GM18858 (cell line): ENCODE data around the gene C8B.

ENCODE experiments used
- ATAC-seq: cut with Tn5 transposase; IDR thresholded peaks from one replicate; pipeline ENCODE4 v1.9.1; 2021; ENCODE audit not compliant: unreplicated experiment

C8B gene

GRCh38 chr1:56965916-56966697, at the start of gene C8B:
TSS of gene C8B (minus strand) at chr1:56966015. CDS start at chr1:56965948, 67 bp downstream.
- ATAC-seq = no peak

GRCh38 chr1:57015071-57015470, 49.3 kb upstream of the C8B start:
- no peak for ATAC-seq

- ATAC-seq = no peak
Observed at GRCh38 chr1:57013522-57013921, 47.7 kb upstream of the C8B start.

GRCh38 chr1:57012315-57012714, 46.5 kb upstream of the C8B start:
- ATAC-seq = no peak

- no peak for ATAC-seq
Observed at GRCh38 chr1:57010511-57010910, 44.7 kb upstream of the C8B start.

- no peak for ATAC-seq
Observed at GRCh38 chr1:57007948-57008347, 42.1 kb upstream of the C8B start.

- no peak for ATAC-seq
Observed at GRCh38 chr1:57007472-57007871, 41.7 kb upstream of the C8B start.

- ATAC-seq = no peak
Observed at GRCh38 chr1:57003398-57004139, 37.8 kb upstream of the C8B start.

- ATAC-seq = no peak
Observed at GRCh38 chr1:56995414-56996100, 29.7 kb upstream of the C8B start.

GRCh38 chr1:56993475-56993874, 27.7 kb upstream of the C8B start:
- no peak for ATAC-seq

- no peak for ATAC-seq
Observed at GRCh38 chr1:56992318-56993125, 26.7 kb upstream of the C8B start.

GRCh38 chr1:56991576-56991975, 25.8 kb upstream of the C8B start:
- no peak for ATAC-seq

- ATAC-seq = no peak
Observed at GRCh38 chr1:56986397-56986796, 20.6 kb upstream of the C8B start.

GRCh38 chr1:56985857-56986256, 20.0 kb upstream of the C8B start:
- ATAC-seq = no peak

GRCh38 chr1:56983484-56983883, 17.7 kb upstream of the C8B start:
- no peak for ATAC-seq

- no peak for ATAC-seq
Observed at GRCh38 chr1:56979986-56980755, 14.4 kb upstream of the C8B start.

- no peak for ATAC-seq
Observed at GRCh38 chr1:56978819-56979218, 13.0 kb upstream of the C8B start.

GRCh38 chr1:56977910-56978309, 12.1 kb upstream of the C8B start:
- no peak for ATAC-seq

- ATAC-seq = no peak
Observed at GRCh38 chr1:56975446-56975845, 9.6 kb upstream of the C8B start.
